ENCODE measurements around the gene KIF26A. TPM values are rescaled to one million over a fixed set of nuclear protein-coding genes. Genes with fewer than 3 reads are reported as not detected.

Gene KIF26A
- total RNA-seq, 1 experiment from 2014 or later: 1.4 TPM

Small RNA genes within 50 kb of the gene (small RNA-seq; reads per million reads assigned to genes)
- gene MIR203A: not detected

Other genes starting within 250 kb of the KIF26A start
- gene TDRD9, start 210.1 kb upstream of the KIF26A start, total RNA-seq (2014; rRNA removed; shearing (Covaris generic)): not detected in 2 replicates
- gene RD3L, start 196.1 kb upstream of the KIF26A start, total RNA-seq (2014; rRNA removed; shearing (Covaris generic)): not detected in 2 replicates
- not detected in 2 replicates for gene ASPG, start 52.9 kb upstream of the KIF26A start, total RNA-seq (2014; rRNA removed; shearing (Covaris generic))

Measured in HT1080 (cell line).